HCT116 (cell line): ENCODE data around the gene ARMC10. TPM values are rescaled to one million over a fixed set of nuclear protein-coding genes. Genes with fewer than 3 reads are reported as not detected.

Source experiments
- ATAC-seq: fragments of 200-7000 bp; cut with Tn5 transposase; 2 replicates; pipeline ENCODE4 v1.9.1; 2020; ENCODE audit warnings: mild to moderate bottlenecking, moderate library complexity
- BruUV-seq: library from RNA; stranded (reverse); fragments of 400-500 nt; replicated peaks from 2 replicates; lab custom pipeline; 2021; lab: Mats Ljungman, UMichigan
- CTCF ChIA-PET: fragments of 300-600 bp; sonication (Branson Sonifier 250); formaldehyde crosslinking; loops from one replicate; lab custom pipeline; 2021; ENCODE audit warnings: antibody characterized with exemption; lab: Charles Lee
- POLR2A ChIA-PET: fragments of 300-600, 350-600 bp; sonication (Branson Sonifier 250); formaldehyde crosslinking; loops from one replicate; lab custom pipeline; 2021; ENCODE audit warnings: antibody characterized with exemption; lab: Charles Lee
- RAD21 ChIA-PET, 2 experiments: fragments of 300-600 bp; sonication (Branson Sonifier 250); formaldehyde crosslinking; loops; one replicate each; lab custom pipeline; 2023; ENCODE audit warnings: low total read pairs in 2 of 2; ENCODE audit not compliant: uncharacterized antibody in 2 of 2, unreplicated experiment in 2 of 2, low non-redundant PET in 1 of 2; lab: Charles Lee
- DNase-seq: peaks from one replicate; pipeline ENCODE4 v3.0.0-alpha.2; 2010; ENCODE audit warnings: low read depth, low spot score
- H2AFZ ChIP-seq: fragments of 200-600 bp; shearing (Covaris generic), sonication (generic); 2 replicates; pipeline ENCODE4 v1.6.1; 2017; ENCODE audit warnings: low read depth, mixed run types, mixed read lengths, antibody characterized with exemption, low read length; ENCODE audit not compliant: poor library complexity, severe bottlenecking
- H3K27ac ChIP-seq: 2 replicates; pipeline ENCODE4 v1.5.1; 2012; ENCODE audit warnings: low read depth, low read length
- H3K27me3 ChIP-seq: fragments of 200-600 bp; sonication (generic); 2 replicates; pipeline ENCODE4 v1.6.1; 2016; ENCODE audit warnings: mixed run types, low read length, mixed read lengths; ENCODE audit not compliant: insufficient read depth
- H3K36me3 ChIP-seq, 2 experiments: fragments of 200-500 bp in 1 of 2; fragments of 200-600 bp in 1 of 2; sonication (Bioruptor generic) in 1 of 2; sonication (generic) in 1 of 2; 2 replicates each; pipeline versions ENCODE4 v1.5.1 to v1.6.1; 2014 to 2016; ENCODE audit warnings: low read length in 2 of 2, inconsistent platforms in 1 of 2, mixed read lengths in 1 of 2, mixed run types in 1 of 2; ENCODE audit not compliant: insufficient read depth in 2 of 2, control insufficient read depth in 1 of 2
- H3K4me1 ChIP-seq, 2 experiments: fragments of 200-600 bp in 1 of 2; sonication (generic) in 1 of 2; 2 replicates each; pipeline versions ENCODE4 v1.5.1 to v1.6.1; 2012 to 2017; ENCODE audit warnings: low read length in 2 of 2, inconsistent platforms in 1 of 2, mild to moderate bottlenecking in 1 of 2, mixed read lengths in 1 of 2, mixed run types in 1 of 2, moderate library complexity in 1 of 2; ENCODE audit not compliant: insufficient read depth in 2 of 2, control insufficient read depth in 1 of 2
- H3K4me2 ChIP-seq: fragments of 200-600 bp; sonication (generic); 2 replicates; pipeline ENCODE4 v1.6.1; 2017; ENCODE audit warnings: mixed run types, low read length, mixed read lengths
- H3K4me3 ChIP-seq, 2 experiments: fragments of 200-600 bp in 1 of 2; sonication (generic) in 1 of 2; replicated peaks in 1 of 2; 2 replicates each; pipeline ENCODE4 v1.5.1; 2011 to 2016; ENCODE audit warnings: low read length in 2 of 2, control low read depth in 1 of 2, low read depth in 1 of 2, mild to moderate bottlenecking in 1 of 2, mixed read lengths in 1 of 2, mixed run types in 1 of 2
- H3K79me2 ChIP-seq: fragments of 200-600 bp; sonication (generic); 2 replicates; pipeline ENCODE4 v1.6.1; 2017; ENCODE audit warnings: mild to moderate bottlenecking, mixed run types, low read length, moderate library complexity, mixed read lengths; ENCODE audit not compliant: insufficient read depth
- H3K9ac ChIP-seq: fragments of 200-600 bp; sonication (generic); 2 replicates; pipeline ENCODE4 v1.6.1; 2016; ENCODE audit warnings: low read length, mixed read lengths
- H3K9me2 ChIP-seq: fragments of 200-600 bp; sonication (generic), shearing (Covaris generic); 2 replicates; pipeline ENCODE4 v1.6.1; 2017; ENCODE audit warnings: mixed run types, mild to moderate bottlenecking, moderate library complexity; ENCODE audit not compliant: insufficient read depth
- H3K9me3 ChIP-seq, 2 experiments: fragments of 200-500 bp in 1 of 2; fragments of 200-600 bp in 1 of 2; sonication (Bioruptor generic) in 1 of 2; sonication (generic) in 1 of 2; 2 replicates each; pipeline ENCODE4 v1.6.1; 2014 to 2017; ENCODE audit warnings: low read length in 2 of 2, mixed read lengths in 2 of 2, inconsistent platforms in 1 of 2, low read depth in 1 of 2, mild to moderate bottlenecking in 1 of 2, mixed run types in 1 of 2, moderate library complexity in 1 of 2; ENCODE audit not compliant: control insufficient read depth in 1 of 2, insufficient read depth in 1 of 2
- H4K20me1 ChIP-seq: fragments of 200-600 bp; sonication (generic), shearing (Covaris generic); 2 replicates; pipeline ENCODE4 v1.6.1; 2017; ENCODE audit warnings: mixed run types, mild to moderate bottlenecking, moderate library complexity; ENCODE audit not compliant: insufficient read depth
- CEBPB ChIP-seq: IDR thresholded peaks from 2 replicates; pipeline ENCODE4 v1.6.1; 2012; ENCODE audit warnings: low read depth
- JUND ChIP-seq: IDR thresholded peaks from 2 replicates; pipeline ENCODE4 v1.6.1; 2012
- POLR2A ChIP-seq: IDR thresholded peaks from 2 replicates; pipeline ENCODE4 v1.7.0; 2011; ENCODE audit warnings: borderline replicate concordance; ENCODE audit not compliant: insufficient read depth, insufficient read length; ENCODE audit errors: extremely low read depth
- RAD21 ChIP-seq: IDR thresholded peaks from 2 replicates; pipeline ENCODE4 v1.6.1; 2012; ENCODE audit warnings: low read depth, mild to moderate bottlenecking
- SIN3A ChIP-seq: IDR thresholded peaks from 2 replicates; pipeline ENCODE4 v1.6.1; 2012; ENCODE audit warnings: low read depth
- ZFX ChIP-seq: fragments of 450-650 bp; IDR thresholded peaks from 2 replicates; pipeline ENCODE4 v1.6.1; 2017
- intact Hi-C: fragments of 100-400 bp; cut with micrococcal nuclease; formaldehyde crosslinking; loops from 2 replicates; pipeline ENCODE4 v1.10.0; 2022
- total RNA-seq: library from RNA; stranded (reverse); gene quantifications from one replicate; pipeline ENCODE4 v1.2.1, GENCODE V29; 2021; ENCODE audit not compliant: unreplicated experiment
- TF ChIP-seq, protein P1 (sequence below): IDR thresholded peaks from 2 replicates; pipeline ENCODE4 v1.6.1; 2012
- TF ChIP-seq, protein P2 (sequence below): IDR thresholded peaks from 2 replicates; pipeline ENCODE4 v1.6.1; 2012

Gene ARMC10
- total RNA-seq, 1 experiment from 2014 or later = 53.3 TPM

DNA sequence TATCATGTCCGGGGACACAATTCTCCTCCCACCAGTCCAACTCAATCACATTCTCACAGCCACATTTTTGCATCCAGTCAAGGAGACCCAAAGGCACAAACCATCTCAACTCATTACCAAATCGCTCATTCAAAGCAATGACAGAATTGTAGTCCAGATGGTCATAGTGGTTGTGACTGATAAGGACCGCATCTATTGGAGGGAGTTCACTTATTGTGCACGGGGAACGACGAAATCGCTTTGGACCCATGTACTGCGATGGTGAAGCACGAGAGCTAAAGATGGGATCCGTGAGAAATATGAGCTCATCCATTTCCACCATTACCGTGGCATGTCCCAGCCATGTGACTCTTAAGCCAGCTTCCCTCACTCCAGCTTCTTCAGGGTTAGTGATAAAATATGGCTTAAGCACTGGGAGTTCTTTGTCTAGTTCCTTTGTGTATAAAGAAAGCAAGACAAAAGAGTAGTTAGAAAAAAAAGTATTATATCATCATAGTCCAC lies 44.9 kb downstream of the ARMC10 start:
- POLR2A ChIA-PET = no interaction called here
- H3K9ac ChIP-seq = no peak overlapping the region
- DNase-seq (no peak), ATAC-seq (no peak)
- no peak overlapping the region for H2AFZ ChIP-seq
- no peaks in the 10 kb centered on the region for H3K9me2 ChIP-seq
- H3K4me1 ChIP-seq = no peaks in the 10 kb centered on the region
- no peak overlapping the region for H3K4me2 ChIP-seq
- BruUV-seq = no TSS peak
- no peaks in the 10 kb centered on the region for H3K27me3 ChIP-seq
- H3K9me3 ChIP-seq = no peaks in the 10 kb centered on the region
- no peaks in the 10 kb centered on the region for H4K20me1 ChIP-seq
- no peak overlapping the region for H3K4me3 ChIP-seq
- CTCF ChIA-PET = no interaction called here
- no peaks in the 10 kb centered on the region for H3K79me2 ChIP-seq
- intact Hi-C loops = no loop called here
- RAD21 ChIA-PET = no interaction called here
- H3K36me3 ChIP-seq = peaks cover 0 to 8% of the 10 kb centered on the region in 2 experiments; a peak in 1 of 4 replicates
- no peak overlapping the region for H3K27ac ChIP-seq
- no peak for TF ChIP-seq JUND
- TF ChIP-seq, protein P1, sequence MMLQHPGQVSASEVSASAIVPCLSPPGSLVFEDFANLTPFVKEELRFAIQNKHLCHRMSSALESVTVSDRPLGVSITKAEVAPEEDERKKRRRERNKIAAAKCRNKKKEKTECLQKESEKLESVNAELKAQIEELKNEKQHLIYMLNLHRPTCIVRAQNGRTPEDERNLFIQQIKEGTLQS = no peak
- no peak for TF ChIP-seq SIN3A
- TF ChIP-seq ZFX = no peak

DNA sequence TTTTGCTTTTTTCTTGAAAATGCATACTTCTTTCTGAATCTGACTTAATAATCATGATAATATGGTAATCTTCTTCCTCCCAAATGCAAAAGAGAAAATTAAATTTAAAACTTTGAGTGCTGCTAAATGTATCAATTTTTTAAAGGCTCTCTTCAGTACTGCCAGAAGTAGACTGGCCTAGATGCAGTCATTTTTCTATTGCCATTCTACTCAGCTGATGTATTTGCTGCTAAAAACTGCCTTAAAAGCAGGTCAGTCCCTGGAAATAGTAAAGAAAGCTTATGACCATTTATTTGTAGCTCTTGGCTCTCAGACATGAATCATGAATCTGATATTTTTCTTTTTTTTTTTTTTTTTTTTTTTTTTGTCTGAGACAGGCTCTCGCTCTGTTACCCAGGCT lies 45.4 kb downstream of the ARMC10 start:
- CTCF ChIA-PET = no interaction called here
- no peak for TF ChIP-seq RAD21
- TF ChIP-seq, protein P2, sequence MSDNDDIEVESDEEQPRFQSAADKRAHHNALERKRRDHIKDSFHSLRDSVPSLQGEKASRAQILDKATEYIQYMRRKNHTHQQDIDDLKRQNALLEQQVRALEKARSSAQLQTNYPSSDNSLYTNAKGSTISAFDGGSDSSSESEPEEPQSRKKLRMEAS = no peak
- no peak for TF ChIP-seq SIN3A
- no peak for TF ChIP-seq CEBPB
- TF ChIP-seq POLR2A = no peak
- TF ChIP-seq, all 23 proteins: peak for 0
- intact Hi-C loops = no loop called here
- BruUV-seq = no TSS peak
- Histone ChIP-seq H3K79me2 (no peaks in the 10 kb centered on the region), H3K9ac (no peak overlapping the region), H3K36me3 (peaks cover 0 to 8% of the 10 kb centered on the region in 2 experiments; a peak in 1 of 4 replicates), H3K27ac (no peak overlapping the region), H2AFZ (no peak overlapping the region), H3K4me2 (no peak overlapping the region), H3K4me3 (no peak overlapping the region), H4K20me1 (no peaks in the 10 kb centered on the region), H3K4me1 (no peaks in the 10 kb centered on the region), H3K9me3 (no peaks in the 10 kb centered on the region), H3K9me2 (no peaks in the 10 kb centered on the region), H3K27me3 (no peaks in the 10 kb centered on the region)
- ATAC-seq (no peak), DNase-seq (no peak)
- ChIA-PET RAD21 (no interaction called here), POLR2A (no interaction called here)
